Large intestine (tissue), 3 donors: ENCODE measurements around the gene EPHA10. TPM values are rescaled to one million over a fixed set of nuclear protein-coding genes. Genes with fewer than 3 reads are reported as not detected.
"Not testable (repeated sequence)": the region's sequence is repeated elsewhere in the genome, so short reads cannot be mapped to it uniquely, and the experiment has no call there.

Experiments
- DNase-seq, 2 donors: peaks; one replicate each; pipeline versions ENCODE4 v3.0.0 to v3.0.0-alpha.2; 2013
- H3K27ac ChIP-seq: one replicate; pipeline ENCODE4 v1.5.1; 2013; ENCODE audit warnings: low read length
- H3K27me3 ChIP-seq: 2 replicates; pipeline ENCODE4 v1.6.1; 2013; ENCODE audit warnings: low read length; ENCODE audit not compliant: control insufficient read depth, insufficient read depth
- H3K36me3 ChIP-seq: 2 replicates; pipeline ENCODE4 v1.6.1; 2013; ENCODE audit warnings: low read length; ENCODE audit not compliant: control insufficient read depth, insufficient read depth
- H3K4me1 ChIP-seq: one replicate; pipeline ENCODE4 v1.6.1; 2013; ENCODE audit warnings: low read length; ENCODE audit not compliant: control insufficient read depth, insufficient read depth
- H3K4me3 ChIP-seq: one replicate; pipeline ENCODE4 v1.5.1; 2013; ENCODE audit warnings: low read length
- H3K9me3 ChIP-seq: one replicate; pipeline ENCODE4 v1.6.1; 2013; ENCODE audit warnings: mild to moderate bottlenecking, low read depth, low read length, moderate library complexity; ENCODE audit not compliant: control insufficient read depth
- WGBS: methylation state at CpG from one replicate; pipeline ENCODE4 v1.1.5; 2013; ENCODE audit warnings: low lambda C conversion rate; ENCODE audit not compliant: insufficient coverage; 5-methylcytosine and 5-hydroxymethylcytosine counted together
- polyA plus RNA-seq: library from polyadenylated mRNA; unstranded; fragments of 120-200 nt; gene quantifications from one replicate; pipeline ENCODE4 v1.2.1, GENCODE V29; 2013

EPHA10 gene
- polyA plus RNA-seq, 1 donor, result 1.2 TPM

DNA sequence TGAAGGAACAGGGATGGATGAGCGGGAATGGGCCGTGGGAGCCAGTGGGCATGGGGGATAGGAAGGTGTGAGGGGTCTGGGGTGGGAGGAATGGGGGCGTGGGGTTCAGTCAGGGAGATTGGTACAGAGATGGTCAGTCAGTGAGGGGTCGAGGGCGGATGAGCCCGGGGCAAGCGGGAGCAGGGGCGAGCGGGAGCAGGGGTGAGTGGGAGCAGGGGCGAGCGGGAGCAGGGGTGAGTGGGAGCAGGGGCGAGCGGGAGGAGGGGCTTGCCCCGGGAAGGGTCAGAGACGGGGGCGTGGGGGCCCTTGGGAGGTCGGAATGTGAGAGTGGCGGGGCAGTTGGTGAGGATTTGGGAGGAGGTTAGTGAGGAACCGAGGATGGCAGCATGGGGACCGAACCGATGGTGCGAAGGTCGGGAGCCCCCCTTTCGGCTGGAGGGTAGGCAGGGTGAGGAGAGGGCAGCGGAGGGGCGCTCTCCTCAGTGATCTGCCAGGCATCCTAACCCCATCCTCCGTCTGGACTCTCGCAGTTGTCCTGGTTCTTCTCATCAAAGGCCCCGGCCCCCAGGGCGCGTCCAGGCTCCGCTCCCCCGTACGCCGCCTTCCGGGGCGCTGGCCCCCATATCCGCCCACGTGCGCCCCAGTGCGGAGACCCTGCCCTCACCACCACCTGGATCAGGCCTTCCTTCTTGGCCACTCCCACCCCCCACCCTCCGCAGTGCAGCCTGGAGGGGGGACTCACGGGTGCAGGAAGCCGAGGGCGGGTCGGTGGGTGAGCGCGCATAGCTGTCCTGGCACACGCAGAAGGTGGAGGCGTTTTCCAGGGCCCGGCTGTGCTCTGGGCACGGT, 11.2 kb downstream of the EPHA10 start:
- Histone ChIP-seq H3K27ac (no peak overlapping the region), H3K36me3 (no peaks in the 10 kb centered on the region), H3K4me1 (no peaks in the 10 kb centered on the region), H3K4me3 (no peak overlapping the region), H3K27me3 (peaks cover 69% of the 10 kb centered on the region), H3K9me3 (no peaks in the 10 kb centered on the region)
- no peak for DNase-seq
- WGBS, result no CpG with 5 or more reads among the region's 52 CpGs

DNA sequence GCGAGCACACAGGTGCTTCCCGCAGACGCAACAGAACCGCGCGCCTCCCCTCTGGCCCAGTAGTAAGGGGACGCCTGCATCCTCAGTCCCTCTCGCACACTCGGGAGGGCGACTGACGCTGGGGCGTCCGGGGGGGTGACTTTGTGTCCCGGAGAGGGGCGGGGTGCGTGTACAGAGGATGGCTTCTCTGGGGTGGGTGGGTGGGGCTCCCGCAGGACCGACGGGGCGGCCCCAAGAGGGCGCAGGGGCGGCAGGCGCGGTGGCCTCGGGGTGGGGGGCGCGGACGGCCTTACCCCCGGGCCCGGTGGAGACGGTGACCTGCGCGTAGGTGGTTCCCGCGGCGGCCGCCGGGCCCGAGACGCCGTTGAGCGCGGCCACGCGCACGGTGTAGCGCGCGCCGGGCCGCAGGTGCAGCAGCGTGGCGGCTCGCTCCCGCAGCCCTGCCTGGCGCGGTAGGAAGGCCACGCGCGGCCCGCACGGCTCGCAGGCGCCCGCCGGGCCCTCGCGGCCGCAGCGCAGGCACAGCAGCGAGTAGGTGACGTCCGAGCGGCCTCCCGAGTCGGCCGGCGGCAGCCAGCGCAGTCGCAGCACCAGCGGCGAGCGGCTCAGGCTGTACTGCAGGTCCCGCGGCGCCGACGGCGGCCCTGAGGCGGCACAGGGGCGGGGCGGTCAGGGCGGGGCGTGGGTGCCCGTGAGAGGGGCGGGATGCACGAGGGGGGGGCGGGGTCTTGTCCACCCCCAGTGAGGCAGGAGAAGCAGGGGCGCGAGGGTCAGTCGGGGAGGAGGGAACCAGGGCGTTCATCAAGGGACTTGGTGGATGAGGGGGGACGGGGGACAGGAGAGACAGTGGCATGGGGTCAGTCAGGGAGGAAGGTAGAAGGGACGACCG, 12.1 kb downstream of the EPHA10 start:
- no peaks in the 10 kb centered on the region for H3K4me1 ChIP-seq
- H3K27me3 ChIP-seq, result peaks cover 62% of the 10 kb centered on the region
- DNase-seq, result peak in 1 of 2 donors; percentile 36
- H3K4me3 ChIP-seq, result no peak overlapping the region
- 0% methylated on average over 1 of the region's 105 CpGs for WGBS
- no peaks in the 10 kb centered on the region for H3K36me3 ChIP-seq
- no peaks in the 10 kb centered on the region for H3K9me3 ChIP-seq
- H3K27ac ChIP-seq, result no peak overlapping the region

DNA sequence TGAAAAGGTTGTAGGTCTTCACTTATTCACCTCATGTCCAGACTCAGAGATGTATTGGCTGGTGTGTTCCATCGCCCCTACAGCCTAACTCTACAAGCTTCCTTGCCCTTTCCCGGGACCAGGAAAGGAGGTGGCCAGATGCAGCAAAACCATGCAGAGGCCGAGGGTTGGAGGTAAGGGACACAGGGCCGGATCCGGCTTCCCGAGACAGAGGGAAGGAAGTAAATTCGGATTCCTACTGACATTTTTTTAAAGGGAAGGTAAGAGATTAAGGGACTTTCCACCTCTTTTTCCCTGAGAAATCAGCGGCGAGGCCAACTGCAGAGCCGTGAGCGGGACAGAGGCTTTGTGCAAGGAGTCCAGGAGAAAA, 12.7 kb downstream of the EPHA10 start:
- no CpG with 5 or more reads among the region's 11 CpGs for WGBS
- peaks cover 56% of the 10 kb centered on the region for H3K27me3 ChIP-seq
- H3K27ac ChIP-seq, result no peak overlapping the region
- no peaks in the 10 kb centered on the region for H3K36me3 ChIP-seq
- no peak for DNase-seq
- no peak overlapping the region for H3K4me3 ChIP-seq
- no peaks in the 10 kb centered on the region for H3K9me3 ChIP-seq
- no peaks in the 10 kb centered on the region for H3K4me1 ChIP-seq

DNA sequence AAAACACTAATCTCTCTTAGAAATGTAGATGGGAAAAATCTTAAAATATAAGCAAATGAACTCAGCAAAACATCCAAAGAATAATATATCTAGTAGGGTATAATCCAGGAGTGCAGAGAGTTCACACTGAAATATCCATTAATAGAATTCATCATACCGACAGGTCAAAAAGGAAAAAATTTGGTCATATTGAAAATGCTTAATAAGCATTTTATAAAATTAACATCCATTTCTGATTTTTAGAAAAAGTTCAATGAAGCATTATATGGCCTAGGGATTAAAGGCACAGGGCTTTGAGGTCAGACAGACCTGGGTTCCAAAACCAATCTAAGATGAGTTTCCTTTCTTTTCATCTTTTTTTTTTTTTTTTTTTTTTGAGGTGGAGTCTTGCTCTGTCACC, 16.4 kb downstream of the EPHA10 start:
- no peak overlapping the region for H3K27ac ChIP-seq
- no peaks in the 10 kb centered on the region for H3K9me3 ChIP-seq
- no CpG with 5 or more reads among the region's 1 CpG for WGBS
- H3K36me3 ChIP-seq, result no peaks in the 10 kb centered on the region
- no peak for DNase-seq
- H3K4me3 ChIP-seq, result no peak overlapping the region
- H3K27me3 ChIP-seq, result peaks cover 20% of the 10 kb centered on the region
- no peaks in the 10 kb centered on the region for H3K4me1 ChIP-seq

DNA sequence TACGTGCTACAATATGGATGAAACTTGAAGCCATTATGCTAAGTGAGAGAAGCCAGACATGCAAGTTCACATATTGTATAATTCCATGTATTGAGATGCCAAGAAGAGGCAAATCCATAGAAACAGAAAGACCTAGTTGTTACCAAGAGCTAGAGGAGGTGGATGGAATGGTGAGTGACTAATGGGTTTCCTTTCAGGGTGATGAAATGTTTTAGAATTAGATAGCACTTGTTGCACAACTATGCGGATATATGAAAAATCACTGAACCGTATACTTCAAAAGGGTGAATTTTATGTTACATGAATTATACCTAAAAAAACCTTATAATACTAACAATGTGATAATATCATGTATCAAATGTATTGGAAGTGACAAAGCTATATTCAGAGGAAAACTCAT, 18.1 kb downstream of the EPHA10 start:
- 100% methylated on average over 1 of the region's 3 CpGs for WGBS
- no peak overlapping the region for H3K4me3 ChIP-seq

DNA sequence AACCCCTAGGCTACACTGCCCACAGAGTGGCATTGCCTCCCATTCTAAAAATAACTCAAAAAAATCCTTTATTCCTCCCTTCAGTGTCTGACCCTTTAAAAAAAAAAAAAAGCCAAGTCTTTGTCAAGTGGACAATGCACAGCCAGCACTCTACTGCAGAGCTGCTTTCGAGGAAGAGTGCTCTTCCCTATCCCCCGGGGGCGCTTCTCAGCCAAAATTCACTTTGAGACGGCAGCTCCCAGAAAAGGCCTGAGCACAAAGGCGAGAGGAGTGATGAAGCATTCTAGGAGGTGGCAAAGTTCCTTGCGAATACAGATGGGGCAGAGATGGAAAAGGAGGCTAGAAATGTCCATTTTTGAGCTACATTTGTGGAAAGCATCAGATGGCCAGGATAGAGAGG, 23.3 kb downstream of the EPHA10 start:
- Histone ChIP-seq H3K36me3 (no peaks in the 10 kb centered on the region), H3K4me3 (no peak overlapping the region), H3K27me3 (peaks cover 6% of the 10 kb centered on the region), H3K4me1 (no peaks in the 10 kb centered on the region), H3K9me3 (no peaks in the 10 kb centered on the region), H3K27ac (no peak overlapping the region)
- no peak for DNase-seq
- WGBS, result 56% methylated on average over 2 of the region's 6 CpGs

More for the DNA sequence above, 18.1 kb downstream of the EPHA10 start:
- H3K4me1 ChIP-seq, result no peaks in the 10 kb centered on the region
- peaks cover 12% of the 10 kb centered on the region for H3K27me3 ChIP-seq
- no peaks in the 10 kb centered on the region for H3K36me3 ChIP-seq
- DNase-seq, result no peak
- no peaks in the 10 kb centered on the region for H3K9me3 ChIP-seq
- no peak overlapping the region for H3K27ac ChIP-seq

DNA sequence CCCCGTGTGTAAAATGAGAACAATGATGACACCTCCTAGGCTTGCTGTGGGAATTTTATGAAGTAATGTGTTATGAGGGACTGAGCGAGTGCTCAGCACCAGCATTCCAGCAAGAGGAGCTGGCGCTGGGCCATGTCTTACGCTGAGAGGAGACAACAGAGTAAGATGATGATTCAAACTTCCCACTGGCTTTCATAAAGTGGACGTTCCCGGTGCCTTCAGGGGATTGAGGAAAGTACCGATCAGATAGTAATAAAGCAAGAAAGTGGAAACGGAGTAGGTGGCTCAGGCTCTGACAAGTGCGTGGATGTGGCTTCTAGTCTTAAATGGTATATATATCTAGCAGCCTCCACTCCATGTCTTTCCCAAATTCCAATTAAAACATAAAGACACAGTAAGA, 23.8 kb downstream of the EPHA10 start:
- Histone ChIP-seq H3K4me3 (no peak overlapping the region), H3K27ac (no peak overlapping the region), H3K9me3 (no peaks in the 10 kb centered on the region), H3K27me3 (peaks cover 6% of the 10 kb centered on the region), H3K36me3 (no peaks in the 10 kb centered on the region), H3K4me1 (no peaks in the 10 kb centered on the region)
- no peak for DNase-seq
- 80% methylated on average over 1 of the region's 9 CpGs for WGBS

DNA sequence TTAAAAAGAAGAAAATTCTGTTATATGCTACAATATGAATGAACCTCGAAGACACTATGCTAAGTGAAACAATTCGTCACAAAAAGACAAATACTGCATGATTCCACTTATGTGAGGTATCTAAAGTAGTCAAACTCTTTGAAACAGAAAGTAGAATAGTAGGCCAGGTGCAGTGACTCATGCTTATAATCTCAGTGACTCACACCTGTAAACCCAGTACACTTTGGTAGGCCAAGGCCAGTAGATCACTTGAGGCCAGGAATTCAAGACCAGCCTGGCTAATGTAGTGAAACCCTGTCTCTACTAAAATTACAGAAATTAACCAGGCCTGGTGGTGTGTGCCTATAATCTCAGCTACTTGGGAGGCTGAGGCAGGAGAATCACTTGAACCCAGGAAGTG, 25.7 kb downstream of the EPHA10 start:
- no CpG with 5 or more reads among the region's 2 CpGs for WGBS
- Histone ChIP-seq H3K36me3 (no peaks in the 10 kb centered on the region), H3K9me3 (no peaks in the 10 kb centered on the region), H3K4me3 (no peak overlapping the region), H3K4me1 (peaks cover 6% of the 10 kb centered on the region), H3K27me3 (peaks cover 11% of the 10 kb centered on the region), H3K27ac (no peak overlapping the region)
- peak; percentile 42 to 70 for DNase-seq

DNA sequence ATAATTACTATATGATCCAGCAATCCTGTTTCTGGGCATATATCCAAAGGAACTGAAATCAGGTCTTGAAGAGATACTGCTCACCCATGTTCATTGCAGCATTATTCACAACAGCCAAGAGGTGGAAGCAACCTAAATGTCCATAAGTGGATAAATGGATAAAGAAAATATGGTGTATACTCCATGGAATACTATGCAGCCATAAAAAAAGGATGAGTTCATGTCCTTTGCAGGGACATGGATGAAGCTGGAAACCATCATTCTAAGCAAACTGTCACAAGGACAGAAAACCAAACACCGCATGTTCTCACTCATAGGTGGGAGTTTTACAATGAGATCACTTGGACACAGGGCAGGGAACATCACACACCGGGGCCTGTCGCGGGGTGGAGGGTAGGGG, 26.3 kb downstream of the EPHA10 start:
- H3K36me3 ChIP-seq, H3K27ac ChIP-seq, H3K9me3 ChIP-seq, H3K4me1 ChIP-seq, DNase-seq, H3K4me3 ChIP-seq: not testable (repeated sequence)
- H3K27me3 ChIP-seq, result peaks cover 11% of the 10 kb centered on the region
- no CpG with 5 or more reads among the region's 4 CpGs for WGBS

DNA sequence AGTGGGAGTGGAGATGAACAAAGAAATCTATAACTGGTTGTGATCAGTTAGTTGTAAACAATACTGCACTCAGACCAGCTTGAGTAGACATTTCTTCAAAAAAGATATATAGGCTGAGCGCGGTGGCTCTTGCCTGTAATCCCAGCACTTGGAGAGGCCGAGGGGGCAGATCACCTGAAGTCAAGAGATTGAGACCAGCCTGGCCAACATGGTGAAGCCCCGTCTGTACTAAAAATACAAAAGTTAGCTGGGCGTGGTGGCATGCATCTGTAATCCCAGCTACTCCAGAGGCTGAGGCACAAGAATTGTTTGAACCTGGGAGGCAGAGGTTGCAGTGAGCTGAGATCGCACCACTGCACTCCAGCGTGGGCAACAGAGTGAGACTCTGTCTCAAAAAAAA, 26.9 kb downstream of the EPHA10 start:
- peaks cover 11% of the 10 kb centered on the region for H3K27me3 ChIP-seq
- H3K27ac ChIP-seq, DNase-seq, H3K9me3 ChIP-seq, H3K4me3 ChIP-seq, H3K36me3 ChIP-seq, H3K4me1 ChIP-seq: not testable (repeated sequence)
- no CpG with 5 or more reads among the region's 7 CpGs for WGBS
